Upper lobe of left lung (tissue), 4 donors: ENCODE measurements around the gene SCAI.

Experiments used
- CTCF ChIP-seq, 6 experiments: fragments of 450-650 bp in 4 of 6; fragments of 200-600 bp in 2 of 6; sonication (generic) in 2 of 6; IDR thresholded peaks; one replicate each; pipeline ENCODE4 v1.5.1; 2016 to 2019; ENCODE audit warnings: antibody characterized with exemption in 6 of 6
- EP300 ChIP-seq, 4 donors: sonication (generic); formaldehyde crosslinking; IDR thresholded peaks; one replicate each; pipeline ENCODE4 v1.5.1; 2017; ENCODE audit warnings: antibody characterized with exemption in 4 of 4, control low read depth in 2 of 4
- POLR2A ChIP-seq, 4 donors: fragments of 450-650 bp; IDR thresholded peaks; one replicate each; pipeline ENCODE4 v1.5.1; 2016 to 2017; ENCODE audit warnings: antibody characterized with exemption in 4 of 4, mild to moderate bottlenecking in 2 of 4
- POLR2AphosphoS5 ChIP-seq, 2 donors: sonication (generic); formaldehyde crosslinking; IDR thresholded peaks; one replicate each; pipeline ENCODE4 v1.5.1; 2017; ENCODE audit warnings: antibody characterized with exemption in 2 of 2

GRCh38 chr9:124972241-124972770 is 171.0 kb downstream of the SCAI start:
- TF ChIP-seq CTCF (IDR thresholded peaks at IDR 0.05) = no peak
- TF ChIP-seq POLR2A (IDR thresholded peaks at IDR 0.05) = no peak
- no peak for TF ChIP-seq POLR2AphosphoS5 (IDR thresholded peaks at IDR 0.05)
- no peak for TF ChIP-seq EP300 (IDR thresholded peaks at IDR 0.05)
